ENCODE data around the gene EXOSC10.
A peak's percentile ranks its signal among the peaks of the same experiment; 100 is the strongest.
"Not testable (repeated sequence)": the region's sequence is repeated elsewhere in the genome, so short reads cannot be mapped to it uniquely, and the experiment has no call there.

Gene EXOSC10

DNA sequence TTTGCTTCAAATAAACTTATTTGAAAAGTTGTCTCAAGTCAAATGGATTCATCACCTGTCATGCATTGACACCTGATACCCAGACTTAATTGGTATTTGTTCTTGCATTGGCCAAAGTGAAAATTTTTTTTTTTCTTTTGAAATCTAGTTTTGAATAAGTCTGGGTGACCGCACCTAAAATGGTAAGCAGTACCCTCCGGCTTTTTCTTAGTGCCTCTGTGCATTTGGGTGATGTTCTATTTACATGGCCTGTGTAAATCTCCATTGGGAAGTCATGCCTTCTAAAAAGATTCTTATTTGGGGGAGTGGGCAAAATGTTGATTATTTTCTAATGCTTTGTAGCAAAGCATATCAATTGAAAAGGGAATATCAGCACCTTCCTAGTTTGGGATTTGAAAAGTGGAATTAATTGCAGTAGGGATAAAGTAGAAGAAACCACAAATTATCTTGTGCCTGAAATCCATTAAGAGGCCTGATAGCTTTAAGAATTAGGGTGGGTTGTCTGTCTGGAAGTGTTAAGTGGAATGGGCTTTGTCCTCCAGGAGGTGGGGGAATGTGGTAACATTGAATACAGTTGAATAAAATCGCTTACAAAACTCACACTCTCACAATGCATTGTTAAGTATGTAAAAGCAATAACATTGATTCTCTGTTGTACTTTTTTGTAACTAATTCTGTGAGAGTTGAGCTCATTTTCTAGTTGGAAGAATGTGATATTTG lies 75.4 kb downstream of the EXOSC10 start:
- DNase-seq (ENCODE audit: insufficient read length, low spot score) (no peak), FAIRE-seq (no peak)
- TF ChIP-seq TAF1 (IDR thresholded peaks at IDR 0.05; ENCODE audit: low read depth, low read length), result no peak
- 0 out of 2 replicates have a peak, but pooled peaks have one; percentile 29 for TF ChIP-seq POLR2A (IDR thresholded peaks at IDR 0.05; ENCODE audit: low read depth, low read length)

DNA sequence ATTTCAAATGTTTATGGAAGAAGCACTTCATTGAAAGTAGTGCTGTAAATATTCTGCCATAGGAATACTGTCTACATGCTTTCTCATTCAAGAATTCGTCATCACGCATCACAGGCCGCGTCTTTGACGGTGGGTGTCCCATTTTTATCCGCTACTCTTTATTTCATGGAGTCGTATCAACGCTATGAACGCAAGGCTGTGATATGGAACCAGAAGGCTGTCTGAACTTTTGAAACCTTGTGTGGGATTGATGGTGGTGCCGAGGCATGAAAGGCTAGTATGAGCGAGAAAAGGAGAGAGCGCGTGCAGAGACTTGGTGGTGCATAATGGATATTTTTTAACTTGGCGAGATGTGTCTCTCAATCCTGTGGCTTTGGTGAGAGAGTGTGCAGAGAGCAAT lies 76.5 kb downstream of the EXOSC10 start:
- FAIRE-seq, result no peak
- TF ChIP-seq TAF1 (IDR thresholded peaks at IDR 0.05; ENCODE audit: low read depth, low read length), result no peak
- TF ChIP-seq POU2F2 (IDR thresholded peaks at IDR 0.05; ENCODE audit: low read depth, low read length), result no peak
- no peak for TF ChIP-seq PAX5 (IDR thresholded peaks at IDR 0.05; ENCODE audit: insufficient read depth, low read length, severe bottlenecking)
- TF ChIP-seq POLR2AphosphoS5 (IDR thresholded peaks at IDR 0.05; ENCODE audit: low read depth, low read length), result no peak
- no peak for TF ChIP-seq POLR2A (IDR thresholded peaks at IDR 0.05; ENCODE audit: low read depth, low read length)
- TF ChIP-seq SPI1 (IDR thresholded peaks at IDR 0.05; ENCODE audit: low read depth, low read length), result no peak
- DNase-seq (ENCODE audit: insufficient read length, low spot score), result no peak

DNA sequence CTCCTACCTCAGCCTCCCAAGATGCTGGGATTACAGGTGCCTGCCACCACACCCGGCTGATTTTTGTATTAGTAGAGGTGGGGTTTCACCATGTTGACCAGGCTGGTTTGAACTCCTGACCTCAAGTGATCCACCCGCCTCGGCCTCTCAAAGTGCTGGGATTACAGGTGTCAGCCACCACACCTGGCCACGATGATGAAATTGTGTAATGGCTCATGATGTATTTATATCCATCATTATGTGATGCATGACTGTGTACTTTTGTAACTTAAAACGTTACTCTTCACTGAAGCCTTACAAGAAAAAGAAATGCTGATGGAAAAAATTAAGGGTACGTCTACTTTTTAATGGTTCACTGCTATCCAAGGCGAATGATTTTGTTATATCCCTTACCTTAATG lies 79.7 kb downstream of the EXOSC10 start:
- TF ChIP-seq POU2F2 (IDR thresholded peaks at IDR 0.05; ENCODE audit: low read depth, low read length), result no peak
- no peak for TF ChIP-seq POLR2A (IDR thresholded peaks at IDR 0.05; ENCODE audit: low read depth, low read length)
- TF ChIP-seq POLR2AphosphoS5 (IDR thresholded peaks at IDR 0.05; ENCODE audit: low read depth, low read length), result no peak
- no peak for TF ChIP-seq TAF1 (IDR thresholded peaks at IDR 0.05; ENCODE audit: low read depth, low read length)
- no peak for TF ChIP-seq SPI1 (IDR thresholded peaks at IDR 0.05; ENCODE audit: low read depth, low read length)
- TF ChIP-seq PAX5 (IDR thresholded peaks at IDR 0.05; ENCODE audit: insufficient read depth, low read length, severe bottlenecking), result no peak
- no peak for FAIRE-seq
- DNase-seq (ENCODE audit: insufficient read length, low spot score), result no peak

DNA sequence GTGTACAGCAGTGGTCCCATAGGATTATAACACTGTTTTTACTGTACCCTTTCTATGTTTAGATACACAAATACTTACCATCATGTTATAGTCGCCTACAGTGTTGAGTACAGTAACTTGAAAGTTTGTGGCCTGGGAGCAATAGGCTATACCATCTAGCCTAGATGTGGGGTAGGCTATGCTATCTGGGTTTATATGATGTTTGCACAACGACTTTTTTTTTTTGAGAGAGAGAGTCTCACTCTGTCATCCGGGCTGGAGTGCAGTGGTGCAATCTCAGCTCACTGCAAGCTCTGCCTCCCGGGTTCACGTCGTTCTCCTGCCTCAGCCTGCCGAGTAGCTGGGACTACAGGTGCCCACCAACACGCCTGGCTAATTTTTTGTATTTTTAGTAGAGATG lies 80.3 kb downstream of the EXOSC10 start:
- not testable (repeated sequence) for DNase-seq (ENCODE audit: insufficient read length, low spot score); FAIRE-seq

Measured in GM12891 (cell line).